Skin of body (tissue), 2 donors: ENCODE measurements around the gene TTC28. TPM values are rescaled to one million over a fixed set of nuclear protein-coding genes. Genes with fewer than 3 reads are reported as not detected.

Experiments used
- DNase-seq: peaks from one replicate; lab custom pipeline; 2025; lab: John Stamatoyannopoulos, UW
- total RNA-seq: library from RNA; depleted of rRNA; stranded (reverse); fragments of >200 nt; gene quantifications from one replicate; pipeline ENCODE4 v1.2.3, GENCODE V29; 2014

The TTC28 gene
- total RNA-seq, 1 donor from 2014 or later: 29.0 TPM

- peak; percentile 76 for DNase-seq
Observed at GRCh38 chr22:28410050-28410816, 269.4 kb downstream of the TTC28 start.

- DNase-seq: peak; percentile 47
Observed at GRCh38 chr22:28408709-28409108, 270.9 kb downstream of the TTC28 start.

- no peak for DNase-seq
Observed at GRCh38 chr22:28407645-28408044, 272.0 kb downstream of the TTC28 start.

- DNase-seq: no peak
Observed at GRCh38 chr22:28406246-28406645, 273.4 kb downstream of the TTC28 start.

- no peak for DNase-seq
Observed at GRCh38 chr22:28405588-28405987, 274.1 kb downstream of the TTC28 start.

DNA sequence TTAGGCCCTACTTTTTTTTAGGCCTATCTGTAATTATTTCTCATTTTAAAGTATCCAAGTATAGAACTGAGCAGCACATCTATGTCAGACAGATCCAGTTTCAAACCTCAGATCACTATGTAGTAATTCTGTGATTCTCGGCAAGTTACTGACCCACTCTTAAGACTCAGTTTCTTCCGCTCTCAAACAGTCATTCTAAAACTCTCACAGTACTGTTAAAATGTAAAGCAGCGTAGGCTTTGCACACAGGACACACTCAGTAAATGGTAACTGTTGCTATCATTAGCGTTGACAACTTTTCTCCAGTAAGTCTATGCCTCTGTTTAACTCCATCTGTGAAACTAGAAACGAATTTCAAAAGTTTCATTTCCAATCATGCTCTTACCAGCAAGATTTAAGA lies 277.1 kb downstream of the TTC28 start:
- no peak for DNase-seq

GRCh38 chr22:28402060-28402459 lies 277.6 kb downstream of the TTC28 start:
- DNase-seq: no peak

DNA sequence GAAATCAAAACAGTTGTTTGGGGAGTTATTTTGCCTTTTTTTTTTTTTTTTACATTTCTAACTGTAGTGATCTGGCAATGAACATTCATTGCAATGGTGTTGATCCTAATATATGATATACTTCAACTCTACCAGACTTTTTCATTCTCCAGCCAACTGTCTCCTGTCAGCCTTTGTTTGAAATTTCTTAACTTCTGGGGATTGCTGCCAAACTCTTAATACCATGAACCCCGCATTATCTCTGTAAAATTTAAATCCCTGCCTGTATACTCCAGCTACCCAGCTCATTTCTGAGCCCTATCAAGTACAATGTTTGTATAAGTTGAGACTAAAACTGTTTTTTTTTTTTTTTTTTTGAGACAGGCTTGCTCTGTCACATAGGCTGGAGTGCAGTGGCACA lies 280.7 kb downstream of the TTC28 start:
- no peak for DNase-seq

DNA sequence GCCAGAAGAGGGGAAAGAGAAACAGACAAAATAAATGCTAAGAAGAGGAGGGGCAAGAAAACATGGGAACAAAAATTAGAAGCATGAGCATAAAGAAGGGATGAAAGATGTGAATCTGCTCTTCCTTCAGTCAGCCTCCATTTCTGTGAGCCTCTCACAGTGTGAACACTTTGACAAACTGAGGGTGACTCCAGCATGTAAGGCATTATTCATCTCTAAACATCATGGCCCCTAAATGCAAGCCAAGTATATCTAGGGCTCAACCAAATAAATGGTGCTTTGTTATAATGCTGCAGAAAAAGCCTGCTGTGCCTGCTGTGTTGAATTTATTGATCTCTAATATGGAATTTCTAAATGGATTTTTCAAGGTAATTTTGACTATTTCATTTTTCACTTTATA lies 281.3 kb downstream of the TTC28 start:
- DNase-seq: no peak

- DNase-seq: no peak
Observed at GRCh38 chr22:28397306-28397705, 282.3 kb downstream of the TTC28 start.

GRCh38 chr22:28395920-28396753 lies 283.5 kb downstream of the TTC28 start:
- DNase-seq: no peak

DNA sequence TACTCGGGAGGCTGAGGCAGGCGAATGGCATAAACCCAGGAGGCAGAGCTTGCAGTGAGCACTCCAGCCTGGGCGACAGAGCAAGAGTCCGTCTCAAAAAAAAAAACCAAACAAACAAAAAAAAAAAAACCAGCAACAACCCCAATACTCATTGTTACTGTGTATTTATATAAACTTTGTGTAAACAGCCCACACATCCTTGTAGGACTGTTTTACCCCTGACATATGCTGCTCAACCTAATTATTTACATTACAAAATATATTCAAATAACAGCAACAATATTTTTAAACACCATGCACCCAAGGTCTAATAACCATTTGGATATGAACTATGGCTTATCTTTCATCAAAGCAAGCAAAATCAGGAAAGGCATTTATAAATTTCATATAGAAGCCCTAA lies 284.1 kb downstream of the TTC28 start:
- DNase-seq: no peak

- DNase-seq: no peak
Observed at GRCh38 chr22:28394513-28395110, 285.0 kb downstream of the TTC28 start.

DNA sequence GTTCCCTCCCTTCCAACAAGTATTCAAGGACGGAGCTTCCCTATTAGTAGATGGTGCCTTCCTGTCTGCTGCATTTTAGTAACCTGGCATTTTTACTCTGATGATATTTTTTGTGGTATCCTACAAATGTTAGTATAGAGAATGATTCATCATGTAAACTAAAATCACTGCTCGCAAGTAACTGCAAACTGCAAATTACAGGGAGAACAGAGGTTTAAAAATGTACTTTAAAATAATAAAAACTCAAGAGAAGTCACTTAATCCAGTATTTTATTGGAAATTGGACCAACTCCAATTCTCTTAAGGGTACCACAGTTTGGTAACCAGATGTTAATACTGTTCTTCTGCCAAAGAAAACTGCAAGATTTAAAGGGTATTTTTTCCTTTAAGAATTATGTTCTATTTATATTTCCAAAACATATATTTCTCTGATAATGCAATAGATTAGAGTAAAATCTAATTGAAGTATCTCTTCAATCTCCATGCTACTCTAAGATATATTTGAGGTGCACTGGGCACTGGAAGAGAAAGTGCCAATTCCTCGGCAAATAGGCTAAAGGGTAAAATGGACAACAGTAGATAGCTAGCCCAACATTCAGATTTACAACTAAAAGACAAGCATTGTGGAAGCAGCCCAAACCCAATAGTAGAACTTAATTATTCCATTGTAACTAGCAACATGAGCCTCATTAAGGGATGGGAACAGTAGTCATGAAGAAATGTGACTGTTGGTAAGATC lies 298.0 kb downstream of the TTC28 start:
- DNase-seq: no peak

DNA sequence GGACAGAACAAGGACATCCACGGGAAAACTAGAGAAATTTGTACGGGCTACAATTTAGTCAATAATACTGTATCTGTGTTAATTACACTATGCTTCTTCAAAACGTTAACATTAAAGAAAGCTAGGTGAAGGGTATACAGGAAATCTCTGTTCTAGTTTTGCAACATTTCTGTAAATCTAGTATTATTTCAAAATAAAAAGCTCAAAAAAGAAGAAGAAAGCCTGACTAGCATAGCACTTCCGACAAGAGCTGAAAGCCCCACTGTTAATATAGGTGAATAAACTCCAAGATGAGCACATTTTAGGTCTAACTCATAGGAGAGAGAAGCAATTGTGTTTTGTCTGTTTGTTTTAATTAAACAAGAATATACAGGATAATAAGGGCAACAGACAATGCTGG lies 299.7 kb downstream of the TTC28 start:
- no peak for DNase-seq

DNA sequence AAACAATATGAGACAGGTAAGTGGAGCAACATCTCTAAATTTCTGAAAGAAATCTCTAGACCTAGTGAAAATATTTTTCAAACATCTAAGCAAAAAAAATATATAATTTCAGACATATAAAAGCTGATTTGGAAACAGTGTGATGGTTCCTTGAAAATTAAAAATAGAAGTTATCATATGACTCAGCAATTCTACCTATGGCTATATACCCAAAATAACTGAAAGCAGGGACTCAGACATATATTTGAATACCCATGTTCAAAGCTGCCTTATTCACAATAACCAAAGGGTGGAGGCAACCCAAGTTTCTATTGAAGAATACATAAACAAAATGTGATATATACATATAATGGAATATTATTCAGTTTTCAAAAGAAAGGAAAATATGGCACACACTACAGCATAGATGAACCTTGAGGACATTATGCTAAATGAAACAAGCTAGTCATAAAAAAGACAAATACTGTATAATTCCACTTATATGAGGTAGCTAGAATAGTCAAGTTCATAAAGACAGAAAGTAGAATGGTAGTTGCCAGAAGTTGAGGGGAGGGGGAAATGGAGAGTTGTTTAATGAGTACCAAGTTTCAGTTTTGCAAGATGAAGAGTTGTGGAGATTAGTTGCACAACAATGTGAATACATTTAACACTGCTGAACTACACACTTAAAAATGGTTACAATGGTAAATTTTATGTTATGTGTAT lies 300.4 kb downstream of the TTC28 start:
- DNase-seq: no peak

DNA sequence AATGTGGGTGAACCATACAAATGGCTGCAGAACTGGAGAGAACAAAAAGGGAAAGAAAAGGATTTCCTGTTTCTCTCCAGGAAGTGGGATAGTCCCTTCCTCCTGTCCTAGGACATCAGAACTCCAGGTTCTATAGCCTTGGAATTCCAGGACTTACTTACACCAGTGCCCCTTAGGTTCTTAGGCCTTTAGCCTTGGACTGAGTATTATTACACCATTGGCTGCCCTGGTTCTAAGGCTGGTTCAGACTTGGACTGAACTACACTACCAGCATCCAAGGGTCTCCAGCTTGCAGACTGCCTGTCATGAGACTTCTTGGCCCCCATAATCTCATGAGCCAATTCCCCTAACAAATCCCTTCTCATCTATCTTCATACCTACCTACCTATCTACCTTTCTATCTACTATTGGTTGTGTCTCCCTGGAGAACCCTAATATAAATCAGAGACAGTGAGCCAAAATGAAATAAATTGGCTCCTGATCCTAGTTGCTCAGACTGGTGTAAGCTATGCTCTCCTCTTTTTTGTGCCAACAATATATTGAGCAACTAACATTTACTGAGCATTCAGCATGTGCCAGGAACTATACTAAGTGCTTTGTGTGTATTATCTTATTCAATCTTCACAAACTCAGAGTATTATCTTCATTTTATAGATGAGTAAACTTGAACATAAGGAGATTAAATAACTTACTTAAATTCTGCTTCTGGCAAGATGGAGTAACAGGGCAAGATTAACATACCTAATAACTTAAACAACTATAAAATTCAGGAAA lies 303.7 kb downstream of the TTC28 start:
- no peak for DNase-seq

- peak; percentile 13 for DNase-seq
Observed at GRCh38 chr22:28373831-28374230, 305.8 kb downstream of the TTC28 start.

DNA sequence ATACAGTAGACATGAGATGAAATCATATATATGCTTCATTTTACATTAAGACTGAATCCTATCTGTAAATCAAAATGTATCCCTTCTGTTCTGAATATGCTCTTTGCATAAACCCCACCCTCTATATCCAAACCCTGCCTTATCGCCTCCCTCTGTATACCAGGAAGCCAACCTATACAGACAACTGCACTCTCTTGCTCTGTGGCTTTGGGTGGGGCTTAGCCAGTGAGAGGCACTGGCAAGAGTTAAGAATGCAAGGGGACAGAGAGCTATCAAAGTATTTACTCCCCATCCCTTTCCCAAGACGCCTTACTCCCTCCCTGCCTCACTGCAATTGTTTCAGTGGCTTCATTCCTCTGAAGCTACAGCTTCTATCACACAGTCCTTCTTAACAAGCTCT lies 309.8 kb downstream of the TTC28 start:
- no peak for DNase-seq

- no peak for DNase-seq
Observed at GRCh38 chr22:28366856-28367255, 312.8 kb downstream of the TTC28 start.
